Central memory CD8-positive, alpha-beta T cell (primary cell): ENCODE measurements around the gene CRACDL.

Experiments
- ATAC-seq: fragments of 150-1000 bp; cut with Tn5 transposase; replicated peaks from 2 replicates; pipeline ENCODE4 v1.10.0; 2022; ENCODE audit warnings: mild to moderate bottlenecking, moderate FRiP score, moderate number of reproducible peaks; ENCODE audit not compliant: poor library complexity, severe bottlenecking; ENCODE audit errors: extremely low read depth
- DNase-seq, 2 donors: peaks; one replicate each; pipeline ENCODE4 v3.0.0; 2021; ENCODE audit warnings: low spot score in 2 of 2
- H3K27ac Mint-ChIP-seq: one replicate; pipeline ENCODE4 v1.8.0; 2022; ENCODE audit warnings: low read depth, mild to moderate bottlenecking, moderate library complexity, mixed read lengths
- H3K27me3 Mint-ChIP-seq: one replicate; pipeline ENCODE4 v1.8.0; 2022; ENCODE audit warnings: mixed read lengths
- H3K36me3 Mint-ChIP-seq: one replicate; pipeline ENCODE4 v1.8.0; 2022; ENCODE audit warnings: mild to moderate bottlenecking, moderate library complexity, mixed read lengths; ENCODE audit not compliant: insufficient read depth
- H3K4me1 Mint-ChIP-seq: one replicate; pipeline ENCODE4 v1.8.0; 2022; ENCODE audit warnings: mixed read lengths
- H3K4me3 Mint-ChIP-seq: one replicate; pipeline ENCODE4 v1.8.0; 2022; ENCODE audit warnings: mild to moderate bottlenecking, moderate library complexity, mixed read lengths
- H3K9me3 Mint-ChIP-seq: one replicate; pipeline ENCODE4 v1.8.0; 2022; ENCODE audit warnings: mixed read lengths

Gene CRACDL

GRCh38 chr2:98803405-98804264, 132.4 kb downstream of the CRACDL start:
- Mint-ChIP-seq H3K27me3 (no peaks in the 10 kb centered on the region), H3K36me3 (no peaks in the 10 kb centered on the region), H3K27ac (no peak overlapping the region), H3K4me1 (peaks cover 15% of the 10 kb centered on the region), H3K9me3 (no peaks in the 10 kb centered on the region), H3K4me3 (no peak overlapping the region)
- DNase-seq, result no peak
- no peak for ATAC-seq

- Mint-ChIP-seq H3K27ac (no peak overlapping the region), H3K36me3 (no peaks in the 10 kb centered on the region), H3K27me3 (no peaks in the 10 kb centered on the region), H3K4me1 (peaks cover 14% of the 10 kb centered on the region), H3K4me3 (no peak overlapping the region), H3K9me3 (no peaks in the 10 kb centered on the region)
- ATAC-seq, result no peak
- no peak for DNase-seq
These were observed 133.7 kb downstream of the CRACDL start for GRCh38 chr2:98802344-98802743.

- ATAC-seq (no peak), DNase-seq (no peak)
- Mint-ChIP-seq H3K27ac (no peak overlapping the region), H3K4me3 (no peak overlapping the region), H3K9me3 (no peaks in the 10 kb centered on the region), H3K36me3 (no peaks in the 10 kb centered on the region), H3K4me1 (peaks cover 10% of the 10 kb centered on the region), H3K27me3 (no peaks in the 10 kb centered on the region)
These were observed 134.1 kb downstream of the CRACDL start for GRCh38 chr2:98801921-98802321.

- no peaks in the 10 kb centered on the region for H3K27me3 Mint-ChIP-seq
- H3K4me1 Mint-ChIP-seq, result peaks cover 8% of the 10 kb centered on the region
- no peak overlapping the region for H3K4me3 Mint-ChIP-seq
- H3K27ac Mint-ChIP-seq, result no peak overlapping the region
- ATAC-seq (no peak), DNase-seq (no peak)
- no peaks in the 10 kb centered on the region for H3K9me3 Mint-ChIP-seq
- no peaks in the 10 kb centered on the region for H3K36me3 Mint-ChIP-seq
These were observed 134.7 kb downstream of the CRACDL start for GRCh38 chr2:98801286-98801685.

GRCh38 chr2:98800330-98801064, 135.5 kb downstream of the CRACDL start:
- DNase-seq, result no peak
- H3K27me3 Mint-ChIP-seq, result no peaks in the 10 kb centered on the region
- peak overlapping the region; percentile 14 for H3K27ac Mint-ChIP-seq

GRCh38 chr2:98799375-98800329, 136.4 kb downstream of the CRACDL start:
- peak overlapping the region; percentile 14 for H3K27ac Mint-ChIP-seq
- ATAC-seq, result no peak

More at GRCh38 chr2:98800330-98801064, 135.5 kb downstream of the CRACDL start:
- no peak for ATAC-seq
- peaks cover 8% of the 10 kb centered on the region for H3K4me1 Mint-ChIP-seq
- H3K9me3 Mint-ChIP-seq, result no peaks in the 10 kb centered on the region
- H3K4me3 Mint-ChIP-seq, result no peak overlapping the region
- H3K36me3 Mint-ChIP-seq, result no peaks in the 10 kb centered on the region

GRCh38 chr2:98796775-98797544, 139.1 kb downstream of the CRACDL start:
- Mint-ChIP-seq H3K9me3 (no peaks in the 10 kb centered on the region), H3K4me3 (no peak overlapping the region), H3K27ac (no peak overlapping the region), H3K36me3 (peaks cover 2% of the 10 kb centered on the region), H3K27me3 (no peaks in the 10 kb centered on the region), H3K4me1 (peaks cover 8% of the 10 kb centered on the region)
- DNase-seq, result no peak
- ATAC-seq, result no peak

More at GRCh38 chr2:98799375-98800329, 136.4 kb downstream of the CRACDL start:
- Mint-ChIP-seq H3K4me3 (no peak overlapping the region), H3K9me3 (no peaks in the 10 kb centered on the region), H3K36me3 (peaks cover 2% of the 10 kb centered on the region), H3K27me3 (no peaks in the 10 kb centered on the region), H3K4me1 (peaks cover 8% of the 10 kb centered on the region)
- no peak for DNase-seq

- H3K9me3 Mint-ChIP-seq, result no peaks in the 10 kb centered on the region
- DNase-seq, result no peak
- no peaks in the 10 kb centered on the region for H3K27me3 Mint-ChIP-seq
- no peak overlapping the region for H3K4me3 Mint-ChIP-seq
- H3K27ac Mint-ChIP-seq, result no peak overlapping the region
- no peak for ATAC-seq
- peaks cover 8% of the 10 kb centered on the region for H3K4me1 Mint-ChIP-seq
- peaks cover 2% of the 10 kb centered on the region for H3K36me3 Mint-ChIP-seq
These were observed 139.9 kb downstream of the CRACDL start for GRCh38 chr2:98795891-98796676.

- H3K4me1 Mint-ChIP-seq, result no peaks in the 10 kb centered on the region
- no peak overlapping the region for H3K4me3 Mint-ChIP-seq
- ATAC-seq, result no peak
- peaks cover 2% of the 10 kb centered on the region for H3K36me3 Mint-ChIP-seq
- DNase-seq, result no peak
- no peak overlapping the region for H3K27ac Mint-ChIP-seq
- H3K27me3 Mint-ChIP-seq, result no peaks in the 10 kb centered on the region
- H3K9me3 Mint-ChIP-seq, result no peaks in the 10 kb centered on the region
These were observed 141.9 kb downstream of the CRACDL start for GRCh38 chr2:98793897-98794830.

- H3K27me3 Mint-ChIP-seq, result no peaks in the 10 kb centered on the region
- DNase-seq (no peak), ATAC-seq (no peak)
- no peaks in the 10 kb centered on the region for H3K4me1 Mint-ChIP-seq
- H3K27ac Mint-ChIP-seq, result no peak overlapping the region
- no peak overlapping the region for H3K4me3 Mint-ChIP-seq
- no peaks in the 10 kb centered on the region for H3K9me3 Mint-ChIP-seq
- H3K36me3 Mint-ChIP-seq, result peaks cover 2% of the 10 kb centered on the region
These were observed 142.8 kb downstream of the CRACDL start for GRCh38 chr2:98793275-98793674.
